ENCODE measurements around the gene PDE4B. TPM values are rescaled to one million over a fixed set of nuclear protein-coding genes. Genes with fewer than 3 reads are reported as not detected.

PDE4B gene
- total and polyA plus RNA-seq, 12 donors: 2.0 to 63.2 (median 15.3) TPM

- H3K27ac ChIP-seq: no peak overlapping the region
- TF ChIP-seq, protein P1, sequence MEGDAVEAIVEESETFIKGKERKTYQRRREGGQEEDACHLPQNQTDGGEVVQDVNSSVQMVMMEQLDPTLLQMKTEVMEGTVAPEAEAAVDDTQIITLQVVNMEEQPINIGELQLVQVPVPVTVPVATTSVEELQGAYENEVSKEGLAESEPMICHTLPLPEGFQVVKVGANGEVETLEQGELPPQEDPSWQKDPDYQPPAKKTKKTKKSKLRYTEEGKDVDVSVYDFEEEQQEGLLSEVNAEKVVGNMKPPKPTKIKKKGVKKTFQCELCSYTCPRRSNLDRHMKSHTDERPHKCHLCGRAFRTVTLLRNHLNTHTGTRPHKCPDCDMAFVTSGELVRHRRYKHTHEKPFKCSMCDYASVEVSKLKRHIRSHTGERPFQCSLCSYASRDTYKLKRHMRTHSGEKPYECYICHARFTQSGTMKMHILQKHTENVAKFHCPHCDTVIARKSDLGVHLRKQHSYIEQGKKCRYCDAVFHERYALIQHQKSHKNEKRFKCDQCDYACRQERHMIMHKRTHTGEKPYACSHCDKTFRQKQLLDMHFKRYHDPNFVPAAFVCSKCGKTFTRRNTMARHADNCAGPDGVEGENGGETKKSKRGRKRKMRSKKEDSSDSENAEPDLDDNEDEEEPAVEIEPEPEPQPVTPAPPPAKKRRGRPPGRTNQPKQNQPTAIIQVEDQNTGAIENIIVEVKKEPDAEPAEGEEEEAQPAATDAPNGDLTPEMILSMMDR (IDR thresholded peaks at IDR 0.05): no peak
- no peaks in the 10 kb centered on the region for H3K36me3 ChIP-seq
- H3K27me3 ChIP-seq: peaks cover 0 to 3% (median 0%) of the 10 kb centered on the region in 7 donors
- H3K4me3 ChIP-seq: no peak overlapping the region
- DNase-seq (no peak), ATAC-seq (no peak)
- intact Hi-C loops (cut with DNase I): no loop called here
- peaks cover 0 to 12% (median 0%) of the 10 kb centered on the region in 11 donors for H3K9me3 ChIP-seq
- H3K4me1 ChIP-seq: no peaks in the 10 kb centered on the region
Observed at GRCh38 chr1:65764052-65764451, 28.6 kb upstream of the PDE4B start.

- no peak for DNase-seq
- Histone ChIP-seq H3K27ac (no peak overlapping the region), H3K36me3 (no peaks in the 10 kb centered on the region), H3K4me1 (no peaks in the 10 kb centered on the region), H3K9me3 (peaks cover 0 to 16% (median 0%) of the 10 kb centered on the region in 11 donors), H3K4me3 (no peak overlapping the region), H3K27me3 (peaks cover 0 to 3% (median 0%) of the 10 kb centered on the region in 7 donors)
- TF ChIP-seq, protein P1 (IDR thresholded peaks at IDR 0.05): no peak
- intact Hi-C loops (cut with DNase I): no loop called here
- 53 to 78% methylated on average over 4 of the region's 4 CpGs for WGBS, 2 donors
- no peak for ATAC-seq
Observed at GRCh38 chr1:65765631-65766030, 27.1 kb upstream of the PDE4B start.

DNA sequence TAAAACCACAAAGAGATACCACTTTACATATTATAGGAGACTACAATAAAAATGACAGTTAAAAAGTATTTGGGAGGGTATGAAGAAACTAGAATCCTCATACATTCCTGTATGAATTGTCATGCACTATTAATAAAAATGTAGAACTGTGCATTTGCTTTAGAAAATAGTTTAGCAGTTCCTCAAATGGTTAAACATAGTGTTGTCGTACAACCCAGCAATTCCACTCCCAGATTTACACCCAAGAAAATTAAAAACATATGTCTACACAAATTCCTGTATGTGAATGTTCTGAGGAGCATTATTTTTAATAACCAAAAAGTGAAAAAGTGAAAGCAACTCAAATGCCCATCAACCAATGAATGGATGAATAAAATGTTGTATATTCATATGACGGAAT is 23.1 kb upstream of the PDE4B start:
- Histone ChIP-seq H3K4me3 (no peak overlapping the region), H3K9me3 (peaks cover 0 to 16% (median 0%) of the 10 kb centered on the region in 11 donors), H3K4me1 (no peaks in the 10 kb centered on the region), H3K36me3 (no peaks in the 10 kb centered on the region), H3K27me3 (no peaks in the 10 kb centered on the region), H3K27ac (no peak overlapping the region)
- DNase-seq (no peak), ATAC-seq (no peak)
- TF ChIP-seq, protein P1 (IDR thresholded peaks at IDR 0.05): no peak
- intact Hi-C loops (cut with DNase I): no loop called here
- WGBS, 2 donors: 78% methylated on average over 2 of the region's 2 CpGs

- H3K27me3 ChIP-seq: peaks cover 0 to 3% (median 0%) of the 10 kb centered on the region in 7 donors
- 48 to 50% methylated on average over 2 of the region's 2 CpGs for WGBS, 2 donors
- peaks cover 0 to 13% (median 0%) of the 10 kb centered on the region in 11 donors for H3K9me3 ChIP-seq
- intact Hi-C loops (cut with DNase I): no loop called here
- H3K4me3 ChIP-seq: no peak overlapping the region
- H3K27ac ChIP-seq: no peak overlapping the region
- H3K4me1 ChIP-seq: no peaks in the 10 kb centered on the region
- ATAC-seq: no peak
- H3K36me3 ChIP-seq: no peaks in the 10 kb centered on the region
- TF ChIP-seq, protein P1 (IDR thresholded peaks at IDR 0.05): no peak
- DNase-seq: no peak
Observed at GRCh38 chr1:65772607-65773006, 20.1 kb upstream of the PDE4B start.
